Natural killer cell (primary cell): ENCODE measurements around the gene SMARCC1. TPM values are rescaled to one million over a fixed set of nuclear protein-coding genes. Genes with fewer than 3 reads are reported as not detected.
A peak's percentile ranks its signal among the peaks of the same experiment; 100 is the strongest.

Source experiments
- ATAC-seq, 3 donors: fragments of 150-1000 bp in 2 of 3; fragments of 200-7000 bp in 1 of 3; cut with Tn5 transposase; 1 replicate in 1 of 3; 2 replicates in 2 of 3; pipeline ENCODE4 v1.10.0; 2021; ENCODE audit warnings: mild to moderate bottlenecking in 2 of 3, moderate library complexity in 2 of 3
- DNase-seq, 2 donors: peaks; one replicate each; pipeline versions ENCODE4 v3.0.0 to v3.0.0-alpha.2; 2013 to 2021; ENCODE audit warnings: mixed read lengths in 1 of 2
- H3K27ac ChIP-seq: one replicate; pipeline ENCODE4 v1.5.1; 2013; ENCODE audit warnings: mild to moderate bottlenecking, low read length
- H3K27me3 ChIP-seq: one replicate; pipeline ENCODE4 v1.6.1; 2013; ENCODE audit warnings: low read length; ENCODE audit not compliant: control insufficient read depth, insufficient read depth
- H3K36me3 ChIP-seq: one replicate; pipeline ENCODE4 v1.6.1; 2013; ENCODE audit warnings: low read length; ENCODE audit not compliant: control insufficient read depth, insufficient read depth
- H3K4me1 ChIP-seq: one replicate; pipeline ENCODE4 v1.6.1; 2013; ENCODE audit warnings: low read length; ENCODE audit not compliant: control insufficient read depth, insufficient read depth
- H3K4me3 ChIP-seq: one replicate; pipeline ENCODE4 v1.5.1; 2013; ENCODE audit warnings: low read length
- H3K9me3 ChIP-seq: one replicate; pipeline ENCODE4 v1.6.1; 2013; ENCODE audit warnings: low read length; ENCODE audit not compliant: control insufficient read depth, insufficient read depth
- H3K27ac Mint-ChIP-seq, 2 donors: one replicate each; pipeline ENCODE4 v1.8.0; 2022; ENCODE audit warnings: mild to moderate bottlenecking in 2 of 2, mixed read lengths in 2 of 2, moderate library complexity in 1 of 2
- H3K27me3 Mint-ChIP-seq, 2 donors: one replicate each; pipeline ENCODE4 v1.8.0; 2022; ENCODE audit warnings: low read depth in 2 of 2, mixed read lengths in 2 of 2
- H3K36me3 Mint-ChIP-seq: one replicate; pipeline ENCODE4 v1.8.0; 2022; ENCODE audit warnings: mixed read lengths
- H3K4me1 Mint-ChIP-seq, 2 donors: one replicate each; pipeline ENCODE4 v1.8.0; 2022; ENCODE audit warnings: mixed read lengths in 2 of 2
- H3K4me3 Mint-ChIP-seq: one replicate; pipeline ENCODE4 v1.8.0; 2022; ENCODE audit warnings: mild to moderate bottlenecking, moderate library complexity, mixed read lengths
- H3K9me3 Mint-ChIP-seq, 2 donors: one replicate each; pipeline ENCODE4 v1.8.0; 2022; ENCODE audit warnings: mixed read lengths in 2 of 2
- CTCF ChIP-seq: fragments of 200-600 bp; IDR thresholded peaks from one replicate; pipeline ENCODE4 v1.8.0; 2022; ENCODE audit warnings: antibody characterized with exemption
- WGBS: methylation state at CpG from one replicate; pipeline ENCODE4 v1.1.7; 2013; ENCODE audit warnings: missing lambda C conversion rate; ENCODE audit not compliant: insufficient coverage; 5-methylcytosine and 5-hydroxymethylcytosine counted together
- intact Hi-C: fragments of 100-400 bp; cut with micrococcal nuclease; formaldehyde crosslinking; loops from one replicate; pipeline ENCODE4 v1.14.2; 2022
- total RNA-seq, 4 donors: library from RNA; stranded (reverse); fragments of 120-200 nt in 1 of 4; gene quantifications; one replicate each; pipeline versions ENCODE4 v1.2.3 to v1.2.4, GENCODE V29; 2013 to 2022

SMARCC1 gene
- total RNA-seq, 3 donors from 2014 or later (not counting 1 experiment from before 2014, with no cell fraction given), result 96.1 to 108 (median 102) TPM

GRCh38 chr3:47612879-47613278, 168.8 kb downstream of the SMARCC1 start:
- Mint-ChIP-seq H3K27ac (peak overlapping the region in 1 of 2 donors; percentile 12), H3K4me3 (no peak overlapping the region), H3K9me3 (no peaks in the 10 kb centered on the region), H3K36me3 (peaks cover 12% of the 10 kb centered on the region), H3K27me3 (no peaks in the 10 kb centered on the region), H3K4me1 (no peaks in the 10 kb centered on the region)
- WGBS, result 97% methylated on average over 2 of the region's 2 CpGs
- TF ChIP-seq CTCF, result no peak
- intact Hi-C loops, result no loop called here
- Histone ChIP-seq H3K27me3 (no peaks in the 10 kb centered on the region), H3K9me3 (no peaks in the 10 kb centered on the region), H3K4me3 (no peak overlapping the region), H3K27ac (no peak overlapping the region), H3K4me1 (no peaks in the 10 kb centered on the region), H3K36me3 (peaks cover 52% of the 10 kb centered on the region)
- no peak for ATAC-seq
- DNase-seq, result no peak

GRCh38 chr3:47612178-47612577, 169.5 kb downstream of the SMARCC1 start:
- no peaks in the 10 kb centered on the region for H3K9me3 ChIP-seq
- no peak for TF ChIP-seq CTCF
- Mint-ChIP-seq H3K4me1 (no peaks in the 10 kb centered on the region), H3K27ac (peak overlapping the region; percentile 3 to 12), H3K4me3 (no peak overlapping the region), H3K27me3 (no peaks in the 10 kb centered on the region), H3K9me3 (no peaks in the 10 kb centered on the region), H3K36me3 (peaks cover 5% of the 10 kb centered on the region)
- H3K27ac ChIP-seq, result no peak overlapping the region
- H3K4me1 ChIP-seq, result no peaks in the 10 kb centered on the region
- peaks cover 51% of the 10 kb centered on the region for H3K36me3 ChIP-seq
- no peak overlapping the region for H3K4me3 ChIP-seq
- intact Hi-C loops, result no loop called here
- no peaks in the 10 kb centered on the region for H3K27me3 ChIP-seq
- no peak for ATAC-seq
- no peak for DNase-seq

GRCh38 chr3:47611576-47611975, 170.1 kb downstream of the SMARCC1 start:
- Histone ChIP-seq H3K27ac (no peak overlapping the region), H3K4me1 (no peaks in the 10 kb centered on the region), H3K36me3 (peaks cover 49% of the 10 kb centered on the region), H3K9me3 (no peaks in the 10 kb centered on the region), H3K4me3 (no peak overlapping the region), H3K27me3 (no peaks in the 10 kb centered on the region)
- TF ChIP-seq CTCF, result no peak
- no peaks in the 10 kb centered on the region for H3K9me3 Mint-ChIP-seq
- 95% methylated on average over 2 of the region's 2 CpGs for WGBS
- H3K36me3 Mint-ChIP-seq, result no peaks in the 10 kb centered on the region
- H3K27ac Mint-ChIP-seq, result peak overlapping the region; percentile 3 to 12
- no peak overlapping the region for H3K4me3 Mint-ChIP-seq
- no peaks in the 10 kb centered on the region for H3K4me1 Mint-ChIP-seq
- no peak for DNase-seq
- intact Hi-C loops, result no loop called here
- ATAC-seq, result no peak
- H3K27me3 Mint-ChIP-seq, result no peaks in the 10 kb centered on the region

- no peak for DNase-seq
- Mint-ChIP-seq H3K9me3 (no peaks in the 10 kb centered on the region), H3K36me3 (no peaks in the 10 kb centered on the region), H3K4me3 (no peak overlapping the region), H3K27ac (peak overlapping the region; percentile 3 to 67), H3K4me1 (no peaks in the 10 kb centered on the region), H3K27me3 (no peaks in the 10 kb centered on the region)
- H3K4me3 ChIP-seq, result no peak overlapping the region
- no peak for TF ChIP-seq CTCF
- peaks cover 57% of the 10 kb centered on the region for H3K36me3 ChIP-seq
- intact Hi-C loops, result no loop called here
- no peak for ATAC-seq
- H3K9me3 ChIP-seq, result no peaks in the 10 kb centered on the region
- H3K4me1 ChIP-seq, result no peaks in the 10 kb centered on the region
- H3K27ac ChIP-seq, result no peak overlapping the region
- WGBS, result 95% methylated on average over 2 of the region's 3 CpGs
- H3K27me3 ChIP-seq, result no peaks in the 10 kb centered on the region
Measured at GRCh38 chr3:47610583-47610982, 171.1 kb downstream of the SMARCC1 start.
